GM10266 (cell line): Measurements from ENCODE around the gene PLAC8.

Source experiments
- DNase-seq: peaks from one replicate; pipeline ENCODE4 v3.0.0; 2012; ENCODE audit errors: extremely low spot score
- CTCF ChIP-seq: IDR thresholded peaks from 2 replicates; pipeline ENCODE4 v1.5.1; 2012; ENCODE audit warnings: mild to moderate bottlenecking, low read depth; ENCODE audit not compliant: control insufficient read depth, insufficient read depth; ENCODE audit errors: missing control alignments

PLAC8 gene

GRCh38 chr4:83139514-83140156, 25.1 kb upstream of the PLAC8 start:
- no peak for TF ChIP-seq CTCF

DNA sequence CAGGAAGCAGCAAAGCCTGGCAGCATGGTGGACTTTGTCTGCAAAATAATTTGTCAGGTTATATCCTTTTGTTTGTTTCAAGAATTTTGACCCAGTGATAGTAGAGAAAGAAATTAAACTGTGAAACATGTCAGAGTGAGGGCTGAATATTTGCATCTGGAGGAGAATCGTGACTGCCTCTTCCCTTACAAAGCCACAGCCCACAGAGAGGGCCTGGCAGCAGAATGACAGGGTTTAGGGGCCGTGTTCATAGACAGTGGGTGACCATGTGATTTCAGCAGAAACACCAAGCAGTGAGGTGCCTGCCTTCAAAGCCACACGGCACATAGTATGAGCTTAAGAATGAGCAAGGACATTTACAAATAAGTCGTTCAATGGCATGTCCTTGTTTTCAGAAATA, 24.4 kb upstream of the PLAC8 start:
- no peak for DNase-seq
- TF ChIP-seq CTCF: no peak

More at GRCh38 chr4:83139514-83140156, 25.1 kb upstream of the PLAC8 start:
- no peak for DNase-seq

- DNase-seq: no peak
- no peak for TF ChIP-seq CTCF
Measured at GRCh38 chr4:83132065-83132464, 17.5 kb upstream of the PLAC8 start.

DNA sequence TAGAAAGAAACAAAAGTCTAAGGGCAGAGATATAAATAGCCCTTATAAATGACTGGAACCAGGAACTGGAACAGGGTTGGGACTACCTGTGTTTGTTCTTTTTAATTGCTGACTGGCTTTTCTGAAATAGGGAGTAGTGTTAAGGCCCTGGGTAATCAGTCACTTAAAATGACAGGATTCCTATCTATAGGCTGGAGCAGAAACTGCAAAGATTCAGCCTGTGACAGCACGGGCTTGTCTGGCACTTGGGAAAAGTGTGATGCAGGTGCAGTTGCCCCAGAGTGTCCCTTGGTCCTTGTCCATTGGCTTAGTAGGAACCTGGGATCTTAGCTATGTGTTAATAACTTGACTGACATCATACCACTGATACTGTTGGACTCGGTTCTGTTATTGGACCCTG, 14.7 kb upstream of the PLAC8 start:
- no peak for DNase-seq
- no peak for TF ChIP-seq CTCF

GRCh38 chr4:83128240-83128929, 13.9 kb upstream of the PLAC8 start:
- TF ChIP-seq CTCF: no peak

GRCh38 chr4:83125738-83126141, 11.2 kb upstream of the PLAC8 start:
- TF ChIP-seq CTCF: no peak
- no peak for DNase-seq

More at GRCh38 chr4:83128240-83128929, 13.9 kb upstream of the PLAC8 start:
- DNase-seq: no peak

GRCh38 chr4:83124111-83124780, 9.7 kb upstream of the PLAC8 start:
- no peak for DNase-seq
- no peak for TF ChIP-seq CTCF
